ENCODE results near the gene ASXL2.

The ASXL2 gene

DNA sequence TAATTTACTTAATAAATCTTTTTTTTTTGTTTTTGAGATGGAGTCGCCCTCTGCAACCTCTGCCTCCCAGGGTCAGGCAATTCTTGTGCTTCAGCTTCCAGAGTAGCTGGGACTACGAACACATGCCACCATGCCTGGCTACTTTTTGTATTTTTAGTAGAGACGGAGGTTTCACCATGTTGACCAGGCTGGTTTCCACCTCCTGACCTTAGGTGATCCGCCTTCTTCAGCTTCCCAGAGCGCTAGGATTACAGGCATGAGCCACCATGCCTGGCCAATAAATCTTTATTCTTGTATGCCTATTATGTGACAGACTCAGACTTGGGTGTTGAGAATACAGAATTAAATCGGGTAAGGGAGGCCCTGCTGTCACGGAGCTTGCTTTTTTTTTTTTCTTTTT is 16.7 kb upstream of the ASXL2 start:
- TF ChIP-seq, protein P1, sequence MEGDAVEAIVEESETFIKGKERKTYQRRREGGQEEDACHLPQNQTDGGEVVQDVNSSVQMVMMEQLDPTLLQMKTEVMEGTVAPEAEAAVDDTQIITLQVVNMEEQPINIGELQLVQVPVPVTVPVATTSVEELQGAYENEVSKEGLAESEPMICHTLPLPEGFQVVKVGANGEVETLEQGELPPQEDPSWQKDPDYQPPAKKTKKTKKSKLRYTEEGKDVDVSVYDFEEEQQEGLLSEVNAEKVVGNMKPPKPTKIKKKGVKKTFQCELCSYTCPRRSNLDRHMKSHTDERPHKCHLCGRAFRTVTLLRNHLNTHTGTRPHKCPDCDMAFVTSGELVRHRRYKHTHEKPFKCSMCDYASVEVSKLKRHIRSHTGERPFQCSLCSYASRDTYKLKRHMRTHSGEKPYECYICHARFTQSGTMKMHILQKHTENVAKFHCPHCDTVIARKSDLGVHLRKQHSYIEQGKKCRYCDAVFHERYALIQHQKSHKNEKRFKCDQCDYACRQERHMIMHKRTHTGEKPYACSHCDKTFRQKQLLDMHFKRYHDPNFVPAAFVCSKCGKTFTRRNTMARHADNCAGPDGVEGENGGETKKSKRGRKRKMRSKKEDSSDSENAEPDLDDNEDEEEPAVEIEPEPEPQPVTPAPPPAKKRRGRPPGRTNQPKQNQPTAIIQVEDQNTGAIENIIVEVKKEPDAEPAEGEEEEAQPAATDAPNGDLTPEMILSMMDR (IDR thresholded peaks at IDR 0.05; ENCODE audit: borderline replicate concordance, insufficient read depth, low read depth, low read length): no peak
- H3K4me3 ChIP-seq (ENCODE audit: low read depth, low read length): no peak overlapping the region

DNA sequence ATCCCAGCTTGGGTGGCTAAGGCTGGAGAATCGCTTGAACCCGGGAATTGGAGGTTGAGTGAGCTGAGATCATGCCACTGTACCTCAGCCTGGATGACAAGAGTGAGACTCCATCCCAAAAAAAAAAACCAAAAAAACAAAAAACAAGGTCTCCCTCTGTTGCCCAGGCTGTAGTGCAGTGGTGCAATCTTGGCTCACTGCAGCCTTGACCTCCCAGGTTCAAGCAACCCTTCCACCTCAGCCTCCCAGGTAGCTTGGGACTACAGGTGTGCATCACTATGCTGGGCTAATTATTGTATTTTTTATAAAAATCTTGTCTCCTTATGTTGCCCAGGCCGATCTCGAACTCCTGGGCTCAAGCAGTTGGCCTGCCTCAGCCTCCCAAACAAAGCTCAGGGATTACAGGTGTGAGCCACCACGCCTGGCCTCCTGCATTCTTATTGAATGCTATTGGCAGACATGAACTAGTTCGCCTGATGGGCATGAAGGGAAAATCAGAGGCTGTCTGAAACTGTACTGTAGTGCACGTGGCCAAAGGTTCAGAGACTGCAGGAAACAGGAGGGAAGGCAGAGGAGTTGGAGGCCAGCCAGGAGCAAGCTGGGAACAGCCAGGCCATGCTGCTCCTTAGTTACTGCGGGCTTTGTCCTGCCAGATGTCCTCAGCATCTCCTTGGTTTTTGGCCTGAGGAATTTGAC is 16.0 kb upstream of the ASXL2 start:
- no peak overlapping the region for H3K4me3 ChIP-seq (ENCODE audit: low read depth, low read length)
- TF ChIP-seq, protein P1 (IDR thresholded peaks at IDR 0.05; ENCODE audit: borderline replicate concordance, insufficient read depth, low read depth, low read length): no peak

GRCh38 chr2:25891672-25892071 is 13.4 kb upstream of the ASXL2 start:
- no peak overlapping the region for H3K4me3 ChIP-seq (ENCODE audit: low read depth, low read length)
- TF ChIP-seq, protein P1 (IDR thresholded peaks at IDR 0.05; ENCODE audit: borderline replicate concordance, insufficient read depth, low read depth, low read length): no peak

DNA sequence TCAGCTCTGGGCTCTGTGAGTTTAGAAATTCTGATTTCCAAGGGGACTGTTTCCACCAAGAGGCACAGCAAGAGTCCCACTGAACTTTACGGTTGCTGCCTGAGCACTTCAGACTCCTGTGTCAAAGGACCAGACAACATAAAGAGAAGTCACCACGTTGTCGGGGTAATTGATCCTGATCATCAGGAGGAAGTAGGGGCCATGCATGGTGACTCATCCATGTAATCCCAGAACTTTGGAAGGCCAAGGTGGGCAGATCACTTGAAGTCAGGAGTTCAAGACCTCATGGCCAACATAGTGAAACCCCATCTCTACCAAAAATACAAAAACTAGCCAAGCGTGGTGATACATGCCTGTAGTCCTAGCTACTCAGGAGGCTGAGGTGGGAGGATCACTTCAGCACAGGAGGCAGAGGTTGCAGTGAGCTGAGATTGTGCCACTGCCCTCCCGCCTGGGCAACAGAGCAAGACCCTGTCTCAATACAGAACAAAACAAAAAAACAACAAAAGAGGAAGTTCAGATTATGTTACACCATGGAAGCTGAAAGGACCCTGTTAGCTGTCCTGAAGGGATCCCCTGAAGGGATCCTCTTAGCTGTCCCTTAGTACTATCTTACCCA is 9.4 kb upstream of the ASXL2 start:
- no peak overlapping the region for H3K4me3 ChIP-seq (ENCODE audit: low read depth, low read length)
- TF ChIP-seq, protein P1 (IDR thresholded peaks at IDR 0.05; ENCODE audit: borderline replicate concordance, insufficient read depth, low read depth, low read length): no peak

- TF ChIP-seq, protein P1 (IDR thresholded peaks at IDR 0.05; ENCODE audit: borderline replicate concordance, insufficient read depth, low read depth, low read length): no peak
- no peak overlapping the region for H3K4me3 ChIP-seq (ENCODE audit: low read depth, low read length)
Measured at GRCh38 chr2:25885933-25886332, 7.6 kb upstream of the ASXL2 start.

- no peak overlapping the region for H3K4me3 ChIP-seq (ENCODE audit: low read depth, low read length)
- TF ChIP-seq, protein P1 (IDR thresholded peaks at IDR 0.05; ENCODE audit: borderline replicate concordance, insufficient read depth, low read depth, low read length): no peak
Measured at GRCh38 chr2:25881764-25882163, 3.5 kb upstream of the ASXL2 start.

- TF ChIP-seq, protein P1 (IDR thresholded peaks at IDR 0.05; ENCODE audit: borderline replicate concordance, insufficient read depth, low read depth, low read length): no peak
- no peak overlapping the region for H3K4me3 ChIP-seq (ENCODE audit: low read depth, low read length)
Measured at GRCh38 chr2:25879133-25879730, 945 bp upstream of the ASXL2 start.
